ENCODE measurements around the gene CXCL17.

CXCL17 gene

DNA sequence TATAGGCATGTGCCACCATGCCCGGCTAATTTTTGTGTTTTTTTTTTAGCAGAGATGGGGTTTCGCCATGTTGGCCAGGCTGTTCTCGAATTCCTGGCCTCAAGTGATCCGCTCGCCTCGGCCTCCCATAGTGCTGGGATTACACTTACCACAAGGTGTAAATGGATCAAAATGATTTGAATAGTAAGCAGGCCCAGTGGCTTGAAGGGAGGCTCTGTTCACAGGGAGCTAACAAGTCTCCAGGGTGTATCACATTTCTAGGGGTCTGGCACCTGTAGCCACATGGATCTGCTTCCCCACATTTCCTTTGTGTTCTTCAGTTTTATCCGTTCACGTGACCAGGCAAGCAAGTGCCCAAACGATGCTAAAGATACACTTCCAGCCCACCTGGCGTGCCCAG lies 39.2 kb downstream of the CXCL17 start:
- TF ChIP-seq, protein P1, sequence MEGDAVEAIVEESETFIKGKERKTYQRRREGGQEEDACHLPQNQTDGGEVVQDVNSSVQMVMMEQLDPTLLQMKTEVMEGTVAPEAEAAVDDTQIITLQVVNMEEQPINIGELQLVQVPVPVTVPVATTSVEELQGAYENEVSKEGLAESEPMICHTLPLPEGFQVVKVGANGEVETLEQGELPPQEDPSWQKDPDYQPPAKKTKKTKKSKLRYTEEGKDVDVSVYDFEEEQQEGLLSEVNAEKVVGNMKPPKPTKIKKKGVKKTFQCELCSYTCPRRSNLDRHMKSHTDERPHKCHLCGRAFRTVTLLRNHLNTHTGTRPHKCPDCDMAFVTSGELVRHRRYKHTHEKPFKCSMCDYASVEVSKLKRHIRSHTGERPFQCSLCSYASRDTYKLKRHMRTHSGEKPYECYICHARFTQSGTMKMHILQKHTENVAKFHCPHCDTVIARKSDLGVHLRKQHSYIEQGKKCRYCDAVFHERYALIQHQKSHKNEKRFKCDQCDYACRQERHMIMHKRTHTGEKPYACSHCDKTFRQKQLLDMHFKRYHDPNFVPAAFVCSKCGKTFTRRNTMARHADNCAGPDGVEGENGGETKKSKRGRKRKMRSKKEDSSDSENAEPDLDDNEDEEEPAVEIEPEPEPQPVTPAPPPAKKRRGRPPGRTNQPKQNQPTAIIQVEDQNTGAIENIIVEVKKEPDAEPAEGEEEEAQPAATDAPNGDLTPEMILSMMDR (conservative IDR thresholded peaks at IDR 0.05): no peak
- no peak overlapping the region for H3K27ac ChIP-seq

DNA sequence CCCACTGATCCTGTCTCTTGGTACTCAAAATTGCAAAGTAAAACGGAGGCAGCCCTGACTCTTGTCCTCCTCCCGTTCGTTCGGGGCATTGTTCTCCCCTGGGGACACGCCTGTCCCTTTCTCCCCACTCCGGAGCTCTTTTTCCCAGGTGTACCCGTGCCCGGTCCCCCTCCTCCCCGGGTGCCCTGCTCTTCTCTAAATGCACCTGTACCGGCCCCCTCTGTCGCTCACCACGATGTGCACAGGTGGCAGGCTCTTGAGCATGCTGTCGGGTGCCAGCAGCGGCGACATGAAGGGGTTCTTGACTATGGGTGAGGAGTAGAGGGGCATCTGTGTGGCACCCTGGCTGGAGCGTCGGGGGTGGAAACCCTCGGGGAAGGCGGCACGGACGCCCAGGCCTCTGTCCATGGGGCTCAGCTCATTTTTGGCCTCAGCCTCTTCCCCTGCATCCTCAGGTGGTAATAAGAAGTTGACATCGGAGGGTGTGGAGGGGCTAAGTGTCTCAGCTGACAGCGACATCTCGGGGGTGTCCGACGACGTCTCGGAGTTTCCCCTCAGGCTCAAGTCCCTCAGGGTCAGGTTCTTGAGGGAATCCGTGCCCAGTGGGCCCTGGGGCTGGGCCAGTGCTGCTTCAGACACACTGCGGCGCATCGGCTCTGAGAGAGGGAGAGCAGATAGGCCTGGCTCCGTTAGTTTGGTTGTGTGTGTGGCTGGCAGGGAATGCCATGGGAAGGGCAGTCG lies 40.2 kb downstream of the CXCL17 start:
- H3K27ac ChIP-seq: peak overlapping the region; percentile 87
- TF ChIP-seq, protein P1 (conservative IDR thresholded peaks at IDR 0.05): no peak

DNA sequence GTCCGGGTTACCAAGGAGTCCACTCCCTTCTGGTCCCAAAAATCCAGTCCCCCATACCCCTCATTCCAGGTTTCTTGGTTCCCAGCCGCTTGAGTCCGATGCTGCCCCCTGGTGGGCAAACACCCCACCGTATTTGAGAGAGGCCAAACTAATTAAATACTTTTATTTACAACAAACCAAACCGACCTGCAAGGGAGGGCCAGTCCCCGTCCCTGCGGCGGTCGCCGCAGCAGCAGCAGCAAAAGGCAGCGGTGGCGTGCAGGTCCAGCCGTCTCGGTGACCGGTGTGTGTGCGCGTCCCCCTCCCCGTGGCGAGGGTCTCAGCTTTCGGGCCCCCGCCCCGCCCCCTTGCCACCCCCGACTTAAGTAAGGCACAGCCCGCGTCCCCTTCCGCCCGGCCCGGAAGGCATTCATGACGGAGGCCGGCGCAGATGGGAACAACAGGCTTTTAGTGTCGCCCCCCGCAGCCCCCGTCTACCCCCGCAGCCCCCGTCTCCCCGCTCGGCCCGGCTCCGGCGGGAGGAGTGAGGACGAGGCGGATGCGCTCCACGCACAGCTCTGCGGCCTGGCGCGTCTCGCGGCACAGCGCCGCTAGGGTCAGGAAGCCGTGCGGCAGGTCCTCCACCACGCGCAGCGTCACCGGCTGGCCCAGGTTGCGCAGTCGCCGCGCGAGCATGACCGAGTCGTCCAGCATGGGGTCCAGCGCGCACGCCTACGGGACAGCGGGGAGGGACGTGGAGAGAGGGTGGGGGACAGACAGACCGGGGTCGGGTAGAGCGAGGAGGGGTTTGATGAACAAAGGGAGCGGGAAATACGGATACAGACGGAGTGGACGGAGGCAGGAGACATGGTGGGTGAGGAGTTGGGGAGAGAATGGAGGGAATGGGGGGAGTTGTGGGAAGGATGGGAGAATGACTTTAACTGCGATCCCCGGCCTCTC lies 41.1 kb downstream of the CXCL17 start:
- H3K27ac ChIP-seq: peak overlapping the region; percentile 87
- TF ChIP-seq, protein P1 (conservative IDR thresholded peaks at IDR 0.05): peak; percentile 93

DNA sequence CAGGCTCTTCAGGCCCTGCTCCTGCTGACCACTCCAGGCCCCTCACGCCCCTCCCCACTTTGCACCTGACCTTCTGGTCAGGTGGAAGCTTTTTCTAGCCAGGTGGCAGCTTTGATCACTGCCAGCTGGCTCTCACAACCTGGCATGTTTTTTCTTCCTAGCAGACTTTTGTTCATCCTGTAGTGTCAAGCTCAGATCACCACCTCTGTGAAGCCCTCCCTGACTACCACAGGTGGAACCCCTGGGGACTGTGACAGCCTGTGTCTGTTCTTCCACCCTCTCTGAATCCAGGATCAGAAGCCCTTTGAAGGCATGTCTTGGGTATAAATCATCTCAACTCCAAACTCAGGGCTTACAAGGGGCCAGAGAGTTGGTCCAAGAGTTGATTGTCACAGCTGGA lies 42.3 kb downstream of the CXCL17 start:
- no peak overlapping the region; the same call in 1 of the 2 replicates for H3K27ac ChIP-seq
- TF ChIP-seq, protein P1 (conservative IDR thresholded peaks at IDR 0.05): no peak

DNA sequence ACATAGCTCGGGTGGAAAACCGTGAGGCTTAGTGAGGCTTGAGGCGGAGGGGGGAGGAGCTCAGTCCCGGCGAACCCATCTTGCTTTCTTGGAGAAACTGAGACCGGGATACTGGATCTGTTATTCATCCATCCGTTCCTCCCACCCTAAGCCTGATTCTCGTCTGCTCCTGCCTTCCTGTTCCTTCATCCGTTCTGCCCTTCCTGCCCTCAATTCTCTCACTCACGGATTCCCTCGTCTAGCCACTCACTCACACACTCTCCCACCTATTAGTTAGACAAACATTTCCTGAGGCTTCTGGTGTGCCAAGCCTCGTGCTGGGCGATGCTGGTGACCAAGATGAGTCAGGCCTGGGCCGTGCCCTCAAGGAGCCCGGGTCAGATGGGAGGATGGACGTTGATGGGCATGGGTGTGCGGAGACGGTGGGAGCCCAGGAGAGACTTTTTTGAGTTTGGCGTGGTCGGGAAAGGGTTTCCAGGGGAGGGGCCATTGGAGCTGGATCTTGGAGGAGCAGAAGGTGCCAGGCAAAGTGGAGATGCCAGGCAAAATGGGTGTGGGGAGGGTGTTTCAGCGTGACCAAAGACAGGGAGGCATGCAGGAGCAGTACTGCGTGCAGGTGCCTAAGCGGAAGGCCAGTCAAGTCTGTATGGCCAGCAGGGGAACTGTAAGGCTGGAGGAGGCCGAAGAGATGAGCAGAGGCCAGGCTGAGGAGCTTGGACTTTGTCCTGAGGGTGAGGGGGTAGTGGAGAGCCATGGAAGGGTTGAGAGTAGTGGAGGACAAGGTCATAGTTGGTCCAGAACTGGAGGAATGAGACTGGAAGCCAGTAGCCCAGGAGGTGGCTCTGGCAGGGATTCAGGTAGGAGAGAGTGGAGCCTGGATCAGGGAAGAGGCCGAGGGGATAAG lies 45.2 kb downstream of the CXCL17 start:
- peak overlapping the region; percentile 87 for H3K27ac ChIP-seq
- TF ChIP-seq, protein P1 (conservative IDR thresholded peaks at IDR 0.05): no peak

DNA sequence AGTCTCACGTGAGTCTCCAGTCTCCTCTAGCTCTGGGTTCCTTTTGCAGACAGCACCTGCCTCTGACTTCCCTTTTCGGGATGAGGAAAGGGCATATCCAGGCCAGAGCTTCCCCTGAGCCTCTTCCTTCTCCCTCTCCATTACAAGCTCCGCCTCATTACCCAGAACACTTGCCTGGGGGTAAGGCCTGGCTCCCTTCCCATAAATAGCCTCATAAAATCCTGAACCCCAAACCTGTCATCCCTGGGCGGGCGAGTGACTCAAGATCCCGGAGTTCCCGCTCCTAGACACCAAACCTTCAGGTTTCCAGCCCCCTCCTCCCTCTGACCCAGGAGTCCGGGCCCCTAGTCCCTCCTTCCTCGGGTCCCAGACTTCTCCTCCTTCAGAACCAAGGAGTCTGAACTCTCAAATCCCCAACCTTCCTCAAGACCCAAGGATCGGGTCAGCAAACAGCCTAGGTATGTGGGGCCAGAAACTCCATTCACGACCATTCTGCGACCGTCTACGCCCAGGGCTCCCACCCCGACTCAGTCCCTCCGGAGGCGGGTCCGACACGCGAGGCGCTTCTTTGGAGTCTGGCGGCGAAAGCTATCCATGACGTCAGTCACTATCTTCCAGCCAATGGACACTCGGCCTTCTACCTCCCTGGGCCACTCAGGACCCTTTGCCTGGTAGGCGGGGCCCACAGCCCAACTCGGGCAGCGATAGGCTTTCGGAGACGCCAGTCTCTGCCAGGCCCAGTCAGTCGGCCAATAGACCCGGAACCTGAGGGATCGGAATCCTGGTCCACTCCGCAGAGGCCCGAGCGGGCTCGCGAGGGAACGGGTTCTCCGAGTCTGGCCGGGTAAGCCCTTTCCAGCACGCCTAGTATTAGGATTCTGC lies 46.1 kb downstream of the CXCL17 start:
- TF ChIP-seq, protein P1 (conservative IDR thresholded peaks at IDR 0.05): no peak
- H3K27ac ChIP-seq: peak overlapping the region; percentile 87

Data from VCaP (cell line).